HepG2 (cell line): Measurements from ENCODE around the gene ROS1. TPM values are rescaled to one million over a fixed set of nuclear protein-coding genes. Genes with fewer than 3 reads are reported as not detected.

Experiments used
- ATAC-seq: fragments of 200-7000 bp; cut with Tn5 transposase; 3 replicates; pipeline ENCODE4 v1.9.1; 2020; ENCODE audit warnings: mild to moderate bottlenecking, moderate library complexity
- BruUV-seq: library from RNA; stranded (reverse); fragments of 400-500 nt; replicated peaks from 2 replicates; lab custom pipeline; 2021; lab: Mats Ljungman, UMichigan
- CTCF ChIA-PET: fragments of 300-600 bp; formaldehyde crosslinking; extraction: SDS; loops from one replicate; lab custom pipeline; 2021; ENCODE audit warnings: low total read pairs, inconsistent platforms, low intra/inter-chr PET ratio; lab: Yijun Ruan, JAX
- POLR2A ChIA-PET: fragments of 350-600 bp; sonication (Branson Sonifier 250); formaldehyde crosslinking; loops from one replicate; lab custom pipeline; 2020; ENCODE audit warnings: antibody characterized with exemption, inconsistent platforms; lab: Yijun Ruan, JAX
- DNase-seq: peaks from one replicate; pipeline ENCODE4 v3.0.0-alpha.2; 2015; ENCODE audit warnings: low spot score
- FAIRE-seq: peaks from 3 replicates; lab custom pipeline; 2011; peaks lifted over from hg19 to GRCh38; lab: Jason Lieb, UNC
- H2AFZ ChIP-seq: one replicate; pipeline ENCODE4 v1.6.1; 2011; ENCODE audit warnings: low read length, inconsistent platforms
- H3K27ac ChIP-seq: fragments of 300-600 bp; 3 replicates; pipeline ENCODE4 v1.8.0; 2011; ENCODE audit warnings: mixed run types, mild to moderate bottlenecking, mixed read lengths, low read length, inconsistent platforms; ENCODE audit not compliant: insufficient read depth; ENCODE audit errors: extremely low read length
- H3K27me3 ChIP-seq, 2 experiments: fragments of 200-600 bp in 1 of 2; 2 replicates in 1 of 2; 3 replicates in 1 of 2; pipeline versions ENCODE4 v1.6.0 to v1.8.0; 2011; ENCODE audit warnings: low read length in 2 of 2, mild to moderate bottlenecking in 2 of 2, moderate library complexity in 2 of 2, inconsistent platforms in 1 of 2; ENCODE audit not compliant: insufficient read depth in 2 of 2, control insufficient read depth in 1 of 2
- H3K36me3 ChIP-seq, 2 experiments: fragments of 200-600 bp in 1 of 2; replicated peaks in 1 of 2; 2 replicates in 1 of 2; 3 replicates in 1 of 2; pipeline versions ENCODE4 v1.5.1 to v1.8.0; 2011; ENCODE audit warnings: low read length in 2 of 2, inconsistent platforms in 1 of 2; ENCODE audit not compliant: insufficient read depth in 2 of 2, control insufficient read depth in 1 of 2
- H3K4me1 ChIP-seq: 2 replicates; pipeline ENCODE4 v1.5.1; 2012; ENCODE audit warnings: low read length, inconsistent platforms; ENCODE audit not compliant: insufficient read depth
- H3K4me2 ChIP-seq: 2 replicates; pipeline ENCODE4 v1.6.0; 2011; ENCODE audit warnings: low read depth, low read length, inconsistent platforms
- H3K4me3 ChIP-seq, 3 experiments: fragments of 200-600 bp in 1 of 3; sonication (generic), shearing (Covaris generic) in 1 of 3; replicated peaks in 1 of 3; 2 replicates each; pipeline ENCODE4 v1.5.1; 2011 to 2016; ENCODE audit warnings: low read length in 3 of 3, inconsistent platforms in 2 of 3, low read depth in 2 of 3, mild to moderate bottlenecking in 2 of 3, control low read depth in 1 of 3, mixed read lengths in 1 of 3; ENCODE audit not compliant: insufficient read depth in 1 of 3
- H3K79me2 ChIP-seq: one replicate; pipeline ENCODE4 v1.6.1; 2011; ENCODE audit warnings: low read length, inconsistent platforms; ENCODE audit not compliant: insufficient read depth
- H3K9ac ChIP-seq: 2 replicates; pipeline ENCODE4 v1.6.0; 2011; ENCODE audit warnings: mild to moderate bottlenecking, low read depth, low read length, inconsistent platforms; ENCODE audit not compliant: insufficient read depth
- H3K9me3 ChIP-seq: 2 replicates; pipeline ENCODE4 v1.5.1; 2012; ENCODE audit warnings: mild to moderate bottlenecking, low read length
- H4K20me1 ChIP-seq: 2 replicates; pipeline ENCODE4 v1.6.0; 2011; ENCODE audit warnings: inconsistent platforms, mild to moderate bottlenecking, low read length, moderate library complexity; ENCODE audit not compliant: insufficient read depth
- ARID2 ChIP-seq: sonication (generic); formaldehyde crosslinking; IDR thresholded peaks from 2 replicates; pipeline ENCODE4 v1.8.1; 2022; ENCODE audit warnings: mild to moderate bottlenecking, missing genetic modification reagents, borderline replicate concordance
- KDM2A ChIP-seq: sonication (generic); formaldehyde crosslinking; IDR thresholded peaks from 2 replicates; pipeline ENCODE4 v1.4.0; 2020; ENCODE audit warnings: low read depth, missing genetic modification reagents, borderline replicate concordance
- MAX ChIP-seq: IDR thresholded peaks from 2 replicates; pipeline ENCODE4 v1.6.1; 2012; ENCODE audit warnings: inconsistent platforms
- MXI1 ChIP-seq: IDR thresholded peaks from 3 replicates; pipeline ENCODE4 v1.6.1; 2012; ENCODE audit warnings: low read depth, low read length, inconsistent platforms, borderline replicate concordance
- NR2C2 ChIP-seq: sonication (generic); formaldehyde crosslinking; IDR thresholded peaks from 2 replicates; pipeline ENCODE4 v1.4.0; 2020; ENCODE audit warnings: missing genetic modification reagents, mild to moderate bottlenecking, moderate library complexity, borderline replicate concordance
- PHF20 ChIP-seq: sonication (generic); formaldehyde crosslinking; IDR thresholded peaks from 2 replicates; pipeline ENCODE4 v1.5.0; 2020; ENCODE audit warnings: mild to moderate bottlenecking, missing genetic modification reagents
- TCF7L2 ChIP-seq: IDR thresholded peaks from 2 replicates; pipeline ENCODE4 v1.6.1; 2011; ENCODE audit warnings: mild to moderate bottlenecking, low read depth, low read length, moderate library complexity
- U2AF1 ChIP-seq: fragments of 200-400 bp; formaldehyde crosslinking; optimal IDR thresholded peaks from 2 replicates; pipeline ENCODE3; 2017; ENCODE audit warnings: mild to moderate bottlenecking, low read depth, low read length
- whole genome bisulfite sequencing: methylation state at CpG from one replicate; pipeline ENCODE4 v1.1.6; 2017; ENCODE audit warnings: low lambda C conversion rate; 5-methylcytosine and 5-hydroxymethylcytosine counted together
- in situ Hi-C: cut with HindIII; loops from 2 replicates; pipeline ENCODE4 v1.10.0; 2017; ENCODE audit warnings: low pct_unique_long_range_greater_than_20kb; ENCODE audit not compliant: extremely low pct_ligation_motif_present
- intact Hi-C: fragments of 100-400 bp; cut with micrococcal nuclease; formaldehyde crosslinking; loops from one replicate; pipeline ENCODE4 v1.10.0; 2022; ENCODE audit not compliant: unreplicated experiment
- polyA plus RNA-seq, 8 experiments: library from polyadenylated mRNA; depleted of rRNA in 3 of 8; stranded (reverse) in 7 of 8; unstranded in 1 of 8; fragments of >200 nt; fragmentation: Illumina TruSeq in 4 of 8; extraction: Trizol in 4 of 8; gene quantifications; 2 replicates each; pipeline versions ENCODE4 v1.2.1 to v1.2.3, GENCODE V29; 2011 to 2016; ENCODE audit warnings: low read depth in 4 of 8, missing spikeins in 1 of 8, mixed read lengths in 1 of 8; ENCODE audit not compliant: insufficient read depth in 1 of 8
- total RNA-seq, 5 experiments: library from RNA; depleted of rRNA; stranded (reverse); fragments of >200 nt; fragmentation: Illumina TruSeq; extraction: Trizol; gene quantifications; 2 replicates each; pipeline ENCODE4 v1.2.3, GENCODE V29; 2016; ENCODE audit warnings: low read depth in 1 of 5

The ROS1 gene
- total and polyA plus RNA-seq, 2 of the 13 experiments (the other 11 are each of a cell fraction or from before 2014, with no cell fraction given): not detected

GRCh38 chr6:117303323-117303722 lies 122.4 kb downstream of the ROS1 start:
- H3K4me3 ChIP-seq: no peak overlapping the region
- DNase-seq: no peak
- ChIA-PET CTCF (no interaction called here), POLR2A (no interaction called here)
- intact Hi-C loops: no loop called here
- H3K79me2 ChIP-seq: no peaks in the 10 kb centered on the region
- H3K36me3 ChIP-seq: no peaks in the 10 kb centered on the region
- no peaks in the 10 kb centered on the region for H3K4me1 ChIP-seq
- TF ChIP-seq KDM2A (CRISPR knock-in tag): no peak
- TF ChIP-seq, all 625 proteins: peak for 0
- no peak overlapping the region for H3K27ac ChIP-seq
- H2AFZ ChIP-seq: no peak overlapping the region
- H3K9ac ChIP-seq: no peak overlapping the region
- no peaks in the 10 kb centered on the region for H3K9me3 ChIP-seq
- under 1% methylated on average over 3 of the region's 3 CpGs for WGBS
- no peak overlapping the region for H3K4me2 ChIP-seq
- in situ Hi-C loops: no loop called here
- H3K27me3 ChIP-seq: no peaks in the 10 kb centered on the region; a peak in 1 of 5 replicates
- FAIRE-seq (no peak), ATAC-seq (no peak)
- H4K20me1 ChIP-seq: no peaks in the 10 kb centered on the region
- BruUV-seq: no TSS peak

- H3K36me3 ChIP-seq: no peaks in the 10 kb centered on the region
- H2AFZ ChIP-seq: no peak overlapping the region
- ChIA-PET POLR2A (no interaction called here), CTCF (no interaction called here)
- TF ChIP-seq PHF20 (CRISPR knock-in tag) (no peak), NR2C2 (CRISPR knock-in tag) (no peak), MXI1 (no peak), ARID2 (CRISPR knock-in tag) (no peak), MAX (no peak), U2AF1 (no peak), TCF7L2 (no peak)
- FAIRE-seq (no peak), ATAC-seq (no peak), DNase-seq (no peak)
- no peak overlapping the region for H3K4me2 ChIP-seq
- H4K20me1 ChIP-seq: no peaks in the 10 kb centered on the region
- BruUV-seq: no TSS peak
- no peaks in the 10 kb centered on the region for H3K9me3 ChIP-seq
- H3K27ac ChIP-seq: no peak overlapping the region
- H3K27me3 ChIP-seq: no peaks in the 10 kb centered on the region
- no peaks in the 10 kb centered on the region for H3K79me2 ChIP-seq
- no peak overlapping the region for H3K9ac ChIP-seq
- intact Hi-C loops: no loop called here
- no peaks in the 10 kb centered on the region for H3K4me1 ChIP-seq
- WGBS: 14% methylated on average over 3 of the region's 3 CpGs
- no peak overlapping the region for H3K4me3 ChIP-seq
- in situ Hi-C loops: no loop called here
Measured at GRCh38 chr6:117298941-117299340, 126.8 kb downstream of the ROS1 start.
